Caco-2 (cell line): ENCODE data around the gene TRIO. TPM values are rescaled to one million over a fixed set of nuclear protein-coding genes. Genes with fewer than 3 reads are reported as not detected.

Source experiments
- BruUV-seq: library from RNA; stranded (reverse); fragments of 400-500 nt; replicated peaks from 2 replicates; lab custom pipeline; 2021; lab: Mats Ljungman, UMichigan
- CTCF ChIA-PET: fragments of 300-600 bp; sonication (Branson Sonifier 250); formaldehyde crosslinking; loops from one replicate; lab custom pipeline; 2022; ENCODE audit warnings: antibody characterized with exemption; lab: Charles Lee
- POLR2A ChIA-PET: fragments of 300-600 bp; sonication (Branson Sonifier 250); formaldehyde crosslinking; loops from one replicate; lab custom pipeline; 2022; ENCODE audit warnings: antibody characterized with exemption; lab: Charles Lee
- DNase-seq, 2 experiments: peaks; one replicate each; pipeline versions ENCODE4 v3.0.0 to v3.0.0-alpha.2; 2020 to 2022
- H3K27me3 ChIP-seq: replicated peaks from 2 replicates; pipeline ENCODE4 v1.6.0; 2011; ENCODE audit warnings: low read length; ENCODE audit not compliant: control insufficient read depth, insufficient read depth
- H3K36me3 ChIP-seq: 2 replicates; pipeline ENCODE4 v1.5.1; 2011; ENCODE audit warnings: low read length; ENCODE audit not compliant: control insufficient read depth, insufficient read depth
- H3K4me1 ChIP-seq: fragments of 250-450 bp; sonication (Bioruptor Pico); 2 replicates; pipeline ENCODE4 v1.5.1; 2020; ENCODE audit warnings: mild to moderate bottlenecking
- H3K4me3 ChIP-seq: 2 replicates; pipeline ENCODE4 v1.5.1; 2011; ENCODE audit warnings: low read depth, mild to moderate bottlenecking, control low read depth, low read length
- H3K9me3 ChIP-seq: fragments of 250-450 bp; sonication (Bioruptor Pico); 2 replicates; pipeline ENCODE4 v1.5.1; 2020; ENCODE audit warnings: mild to moderate bottlenecking, moderate library complexity
- H3K27ac Mint-ChIP-seq: one replicate; pipeline ENCODE4 v1.8.0; 2022; ENCODE audit warnings: mixed read lengths; ENCODE audit not compliant: unreplicated experiment
- H3K27me3 Mint-ChIP-seq: one replicate; pipeline ENCODE4 v1.8.0; 2022; ENCODE audit warnings: mixed read lengths; ENCODE audit not compliant: insufficient read depth, unreplicated experiment
- H3K36me3 Mint-ChIP-seq: one replicate; pipeline ENCODE4 v1.8.0; 2022; ENCODE audit warnings: mild to moderate bottlenecking, mixed read lengths; ENCODE audit not compliant: insufficient read depth, unreplicated experiment
- H3K4me1 Mint-ChIP-seq: one replicate; pipeline ENCODE4 v1.8.0; 2022; ENCODE audit warnings: low read depth, mixed read lengths; ENCODE audit not compliant: unreplicated experiment
- H3K4me3 Mint-ChIP-seq: one replicate; pipeline ENCODE4 v1.8.0; 2022; ENCODE audit warnings: mild to moderate bottlenecking, moderate library complexity, mixed read lengths; ENCODE audit not compliant: unreplicated experiment
- H3K9me3 Mint-ChIP-seq: one replicate; pipeline ENCODE4 v1.8.0; 2022; ENCODE audit warnings: mixed read lengths; ENCODE audit not compliant: unreplicated experiment
- CTCF ChIP-seq, 2 experiments: fragments of 200-600 bp in 1 of 2; IDR thresholded peaks; 1 replicate in 1 of 2; 2 replicates in 1 of 2; pipeline versions ENCODE4 v1.5.1 to v1.8.0; 2011 to 2022; ENCODE audit warnings: antibody characterized with exemption in 1 of 2, control low read depth in 1 of 2, inconsistent platforms in 1 of 2, low read depth in 1 of 2, low read length in 1 of 2, mild to moderate bottlenecking in 1 of 2, moderate library complexity in 1 of 2; ENCODE audit not compliant: insufficient read depth in 1 of 2, severe bottlenecking in 1 of 2, unreplicated experiment in 1 of 2
- intact Hi-C: fragments of 100-400 bp; cut with micrococcal nuclease; formaldehyde crosslinking; loops from one replicate; pipeline ENCODE4 v1.10.0; 2022; ENCODE audit not compliant: unreplicated experiment
- total RNA-seq: library from RNA; stranded (reverse); gene quantifications from 2 replicates; pipeline ENCODE4 v1.2.3, GENCODE V29; 2022

TRIO gene
- total RNA-seq, 1 experiment from 2014 or later: 92.0 TPM

- Mint-ChIP-seq H3K4me3 (no peak overlapping the region), H3K9me3 (no peaks in the 10 kb centered on the region), H3K36me3 (peaks cover 42% of the 10 kb centered on the region), H3K27me3 (no peaks in the 10 kb centered on the region), H3K27ac (no peak overlapping the region), H3K4me1 (no peaks in the 10 kb centered on the region)
- POLR2A ChIA-PET: no interaction called here
- H3K9me3 ChIP-seq: no peaks in the 10 kb centered on the region
- H3K36me3 ChIP-seq: peaks cover 1% of the 10 kb centered on the region; the same call in 1 of the 2 replicates
- no peaks in the 10 kb centered on the region for H3K4me1 ChIP-seq
- intact Hi-C loops: no loop called here
- H3K27me3 ChIP-seq: no peaks in the 10 kb centered on the region
- DNase-seq: no peak
- no TSS peak for BruUV-seq
- no peak overlapping the region for H3K4me3 ChIP-seq
- no peak for TF ChIP-seq CTCF (IDR thresholded peaks at IDR 0.05; ENCODE audit: insufficient read depth in 1 of 2, low read depth in 1 of 2, low read length in 1 of 2, severe bottlenecking in 1 of 2, unreplicated experiment in 1 of 2)
- CTCF ChIA-PET: no interaction called here
These were observed 214.3 kb downstream of the TRIO start for GRCh38 chr5:14357441-14357840.

GRCh38 chr5:14357851-14358250 is 214.7 kb downstream of the TRIO start:
- H3K27me3 ChIP-seq: no peaks in the 10 kb centered on the region
- intact Hi-C loops: no loop called here
- no peaks in the 10 kb centered on the region for H3K9me3 ChIP-seq
- peaks cover 46% of the 10 kb centered on the region for H3K36me3 Mint-ChIP-seq
- H3K4me3 Mint-ChIP-seq: no peak overlapping the region
- H3K4me3 ChIP-seq: no peak overlapping the region
- peaks cover 1% of the 10 kb centered on the region; the same call in 1 of the 2 replicates for H3K36me3 ChIP-seq
- CTCF ChIA-PET: interaction anchor here (0.7 kb wide), 1 partner anchor 165 kb away, joined by 3 read pairs; no protein-coding TSS in a partner anchor
- no peak for DNase-seq
- no peaks in the 10 kb centered on the region for H3K4me1 ChIP-seq
- TF ChIP-seq CTCF (IDR thresholded peaks at IDR 0.05; ENCODE audit: insufficient read depth in 1 of 2, low read depth in 1 of 2, low read length in 1 of 2, severe bottlenecking in 1 of 2, unreplicated experiment in 1 of 2): no peak
- no peaks in the 10 kb centered on the region for H3K27me3 Mint-ChIP-seq
- H3K9me3 Mint-ChIP-seq: no peaks in the 10 kb centered on the region
- BruUV-seq: no TSS peak
- no peaks in the 10 kb centered on the region for H3K4me1 Mint-ChIP-seq
- POLR2A ChIA-PET: no interaction called here
- H3K27ac Mint-ChIP-seq: no peak overlapping the region

GRCh38 chr5:14358536-14358935 is 215.4 kb downstream of the TRIO start:
- ChIA-PET CTCF (interaction anchor here (0.7 kb wide), 1 partner anchor 166 kb away, joined by 3 read pairs; no protein-coding TSS in a partner anchor), POLR2A (no interaction called here)
- Mint-ChIP-seq H3K27me3 (no peaks in the 10 kb centered on the region), H3K27ac (no peak overlapping the region), H3K9me3 (no peaks in the 10 kb centered on the region), H3K4me1 (no peaks in the 10 kb centered on the region), H3K36me3 (peaks cover 47% of the 10 kb centered on the region), H3K4me3 (no peak overlapping the region)
- Histone ChIP-seq H3K27me3 (no peaks in the 10 kb centered on the region), H3K9me3 (no peaks in the 10 kb centered on the region), H3K4me3 (no peak overlapping the region), H3K36me3 (peaks cover 1% of the 10 kb centered on the region; the same call in 1 of the 2 replicates), H3K4me1 (no peaks in the 10 kb centered on the region)
- intact Hi-C loops: no loop called here
- no peak for TF ChIP-seq CTCF (IDR thresholded peaks at IDR 0.05; ENCODE audit: insufficient read depth in 1 of 2, low read depth in 1 of 2, low read length in 1 of 2, severe bottlenecking in 1 of 2, unreplicated experiment in 1 of 2)
- DNase-seq: no peak
- BruUV-seq: no TSS peak
